IPS DF 4.7 (cell line): Measurements from ENCODE around the gene HOXB8.

Source experiments
- DNase-seq: peaks from one replicate; pipeline ENCODE4 v3.0.0-alpha.2; 2013; ENCODE audit warnings: low spot score; ENCODE audit errors: extremely low read depth

HOXB8 gene

GRCh38 chr17:48610282-48611211 is 4.5 kb downstream of the HOXB8 start, which contains the start of gene HOXB7:
TSS of gene HOXB7 (minus strand) at chr17:48611017. CDS start at chr17:48610918, 99 bp downstream.
- DNase-seq = no peak

- DNase-seq = no peak
Observed at GRCh38 chr17:48609759-48610281, 5.3 kb downstream of the HOXB8 start.

GRCh38 chr17:48609033-48609432 is 6.1 kb downstream of the HOXB8 start:
- no peak for DNase-seq

GRCh38 chr17:48608494-48608834 is 6.6 kb downstream of the HOXB8 start:
- DNase-seq = no peak

- no peak for DNase-seq
Observed at GRCh38 chr17:48606892-48607614, 8.0 kb downstream of the HOXB8 start.

GRCh38 chr17:48605991-48606891 is 8.9 kb downstream of the HOXB8 start:
- no peak for DNase-seq

- DNase-seq = no peak
Observed at GRCh38 chr17:48605409-48605919, 9.6 kb downstream of the HOXB8 start.

- no peak for DNase-seq
Observed at GRCh38 chr17:48604770-48605329, 10.2 kb downstream of the HOXB8 start, which contains the start of gene HOXB6. TSS of gene HOXB6 (minus strand) at chr17:48604986. CDS start at chr17:48598150, 6,836 bp downstream.

- DNase-seq = no peak
Observed at GRCh38 chr17:48603959-48604769, 10.9 kb downstream of the HOXB8 start.

- DNase-seq = no peak
Observed at GRCh38 chr17:48601539-48602425, 13.3 kb downstream of the HOXB8 start.

- no peak for DNase-seq
Observed at GRCh38 chr17:48601207-48601538, 13.9 kb downstream of the HOXB8 start.

- DNase-seq = no peak
Observed at GRCh38 chr17:48600244-48601098, 14.6 kb downstream of the HOXB8 start.

- no peak for DNase-seq
Observed at GRCh38 chr17:48599354-48599753, 15.7 kb downstream of the HOXB8 start.

GRCh38 chr17:48598736-48599135 is 16.4 kb downstream of the HOXB8 start:
- DNase-seq = no peak

- DNase-seq = no peak
Observed at GRCh38 chr17:48597778-48598631, 17.1 kb downstream of the HOXB8 start.

- DNase-seq = no peak
Observed at GRCh38 chr17:48597528-48597777, 17.6 kb downstream of the HOXB8 start.
